Measurements from ENCODE around the gene LGMN. TPM values are rescaled to one million over a fixed set of nuclear protein-coding genes. Genes with fewer than 3 reads are reported as not detected.

Gene LGMN
- total and polyA plus RNA-seq, 4 experiments from 2014 or later = 9.6 to 14.0 (median 12.3) TPM

GRCh38 chr14:92670643-92671366 is 77.6 kb downstream of the LGMN start:
- Histone ChIP-seq H3K36me3 (ENCODE audit: insufficient read depth, low read length) (peaks cover 48% of the 10 kb centered on the region), H3K27me3 (ENCODE audit: insufficient read depth, low read length) (no peaks in the 10 kb centered on the region), H3K4me1 (ENCODE audit: insufficient read depth, low read length) (peaks cover 55% of the 10 kb centered on the region), H3K9me3 (ENCODE audit: control insufficient read depth in 1 of 2, low read length in 2 of 2) (no peaks in the 10 kb centered on the region), H3K27ac (ENCODE audit: low read depth, low read length) (no peak overlapping the region), H3K4me3 (ENCODE audit: low read length in 2 of 2) (no peak overlapping the region)
- Mint-ChIP-seq H3K27ac (peak overlapping the region; percentile 47 to 91 (median 69)), H3K9me3 (no peaks in the 10 kb centered on the region), H3K4me1 (peaks cover 20 to 84% (median 53%) of the 10 kb centered on the region in 4 donors), H3K4me3 (no peak overlapping the region), H3K36me3 (peaks cover 37 to 85% of the 10 kb centered on the region in 2 donors), H3K27me3 (no peaks in the 10 kb centered on the region)
- ChIA-PET CTCF (ENCODE audit: partially characterized antibody) (interaction anchor here (1.1 to 3.9 kb wide), 7 partner anchors 11 to 93 kb away, joined by 3 to 35 read pairs (median 4); no protein-coding TSS in a partner anchor), POLR2A (ENCODE audit: partially characterized antibody) (interaction anchor here (1.2 to 1.4 kb wide), 2 partner anchors 18 to 56 kb away, joined by 4 to 7 read pairs; no protein-coding TSS in a partner anchor)
- intact Hi-C loops (cut with micrococcal nuclease) = no loop called here
- DNase-seq = no peak

- no peak for DNase-seq
- CTCF ChIA-PET (ENCODE audit: partially characterized antibody) = interaction anchor here (0.7 to 3.9 kb wide), 10 partner anchors 11 to 92 kb away, joined by 3 to 35 read pairs (median 4); no protein-coding TSS in a partner anchor
- Histone ChIP-seq H3K9me3 (ENCODE audit: control insufficient read depth in 1 of 2, low read length in 2 of 2) (no peaks in the 10 kb centered on the region), H3K4me3 (ENCODE audit: low read length in 2 of 2) (no peak overlapping the region), H3K36me3 (ENCODE audit: insufficient read depth, low read length) (peaks cover 51% of the 10 kb centered on the region), H3K4me1 (ENCODE audit: insufficient read depth, low read length) (peaks cover 51% of the 10 kb centered on the region), H3K27me3 (ENCODE audit: insufficient read depth, low read length) (no peaks in the 10 kb centered on the region), H3K27ac (ENCODE audit: low read depth, low read length) (no peak overlapping the region)
- H3K4me1 Mint-ChIP-seq = peaks cover 20 to 81% (median 51%) of the 10 kb centered on the region in 4 donors
- peak overlapping the region in 1 of 8 donors; percentile 32 for H3K4me3 Mint-ChIP-seq
- H3K27me3 Mint-ChIP-seq = no peaks in the 10 kb centered on the region
- POLR2A ChIA-PET (ENCODE audit: partially characterized antibody) = interaction anchor here (0.7 to 1.4 kb wide), 3 partner anchors 17 to 55 kb away, joined by 3 to 7 read pairs (median 4); no protein-coding TSS in a partner anchor
- H3K36me3 Mint-ChIP-seq = peaks cover 39 to 83% of the 10 kb centered on the region in 2 donors
- H3K9me3 Mint-ChIP-seq = no peaks in the 10 kb centered on the region
- H3K27ac Mint-ChIP-seq = peak overlapping the region in 6 of 7 donors; percentile 47 to 91 (median 82)
- intact Hi-C loops (cut with micrococcal nuclease) = no loop called here
Observed at GRCh38 chr14:92670160-92670559, 78.3 kb downstream of the LGMN start.

- no peak overlapping the region for H3K4me3 ChIP-seq (ENCODE audit: low read length in 2 of 2)
- Mint-ChIP-seq H3K36me3 (peaks cover 48 to 86% of the 10 kb centered on the region in 2 donors), H3K27ac (peak overlapping the region; percentile 49 to 84 (median 80)), H3K27me3 (no peaks in the 10 kb centered on the region), H3K4me3 (no peak overlapping the region), H3K4me1 (peaks cover 28 to 82% (median 60%) of the 10 kb centered on the region in 4 donors), H3K9me3 (no peaks in the 10 kb centered on the region)
- no peaks in the 10 kb centered on the region for H3K27me3 ChIP-seq (ENCODE audit: insufficient read depth, low read length)
- H3K36me3 ChIP-seq (ENCODE audit: insufficient read depth, low read length) = peaks cover 49% of the 10 kb centered on the region
- peaks cover 51% of the 10 kb centered on the region for H3K4me1 ChIP-seq (ENCODE audit: insufficient read depth, low read length)
- CTCF ChIA-PET (ENCODE audit: partially characterized antibody) = interaction anchor here (0.8 to 3.9 kb wide), 3 partner anchors 9 to 54 kb away, joined by 3 to 35 read pairs (median 5); no protein-coding TSS in a partner anchor
- intact Hi-C loops (cut with micrococcal nuclease) = no loop called here
- DNase-seq = no peak
- H3K9me3 ChIP-seq (ENCODE audit: control insufficient read depth in 1 of 2, low read length in 2 of 2) = no peaks in the 10 kb centered on the region
- POLR2A ChIA-PET (ENCODE audit: partially characterized antibody) = no interaction called here
- no peak overlapping the region for H3K27ac ChIP-seq (ENCODE audit: low read depth, low read length)
Observed at GRCh38 chr14:92668276-92668973, 80.0 kb downstream of the LGMN start.

- no peaks in the 10 kb centered on the region for H3K9me3 ChIP-seq (ENCODE audit: control insufficient read depth in 1 of 2, low read length in 2 of 2)
- H3K4me3 Mint-ChIP-seq = no peak overlapping the region
- DNase-seq = no peak
Observed at GRCh38 chr14:92666251-92666650, 82.2 kb downstream of the LGMN start.

GRCh38 chr14:92665661-92666110 is 82.7 kb downstream of the LGMN start:
- Mint-ChIP-seq H3K27me3 (no peaks in the 10 kb centered on the region), H3K4me3 (peak overlapping the region in 3 of 8 donors; percentile 31 to 56 (median 41)), H3K4me1 (peaks cover 33 to 90% (median 67%) of the 10 kb centered on the region in 4 donors), H3K9me3 (no peaks in the 10 kb centered on the region), H3K27ac (peak overlapping the region; percentile 35 to 86 (median 62)), H3K36me3 (peaks cover 64 to 90% of the 10 kb centered on the region in 2 donors)
- POLR2A ChIA-PET (ENCODE audit: partially characterized antibody) = interaction anchor here (0.7 to 0.8 kb wide), 2 partner anchors 12 to 50 kb away, joined by 3 read pairs; no protein-coding TSS in a partner anchor
- intact Hi-C loops (cut with micrococcal nuclease) = no loop called here
- CTCF ChIA-PET (ENCODE audit: partially characterized antibody) = interaction anchor here (1.0 to 2.0 kb wide), 4 partner anchors 10 to 52 kb away, joined by 3 to 5 read pairs (median 3); no protein-coding TSS in a partner anchor
- Histone ChIP-seq H3K4me1 (ENCODE audit: insufficient read depth, low read length) (peaks cover 56% of the 10 kb centered on the region), H3K36me3 (ENCODE audit: insufficient read depth, low read length) (peaks cover 52% of the 10 kb centered on the region), H3K4me3 (ENCODE audit: low read length in 2 of 2) (no peak overlapping the region), H3K27me3 (ENCODE audit: insufficient read depth, low read length) (no peaks in the 10 kb centered on the region), H3K27ac (ENCODE audit: low read depth, low read length) (no peak overlapping the region), H3K9me3 (ENCODE audit: control insufficient read depth in 1 of 2, low read length in 2 of 2) (no peaks in the 10 kb centered on the region)
- no peak for DNase-seq

More at GRCh38 chr14:92666251-92666650, 82.2 kb downstream of the LGMN start:
- Histone ChIP-seq H3K27me3 (ENCODE audit: insufficient read depth, low read length) (no peaks in the 10 kb centered on the region), H3K4me1 (ENCODE audit: insufficient read depth, low read length) (peaks cover 60% of the 10 kb centered on the region), H3K27ac (ENCODE audit: low read depth, low read length) (no peak overlapping the region), H3K4me3 (ENCODE audit: low read length in 2 of 2) (no peak overlapping the region), H3K36me3 (ENCODE audit: insufficient read depth, low read length) (peaks cover 52% of the 10 kb centered on the region)
- ChIA-PET CTCF (ENCODE audit: partially characterized antibody) (interaction anchor here (1.0 to 2.0 kb wide), 4 partner anchors 10 to 53 kb away, joined by 3 to 5 read pairs (median 3); no protein-coding TSS in a partner anchor), POLR2A (ENCODE audit: partially characterized antibody) (interaction anchor here (0.8 kb wide), 1 partner anchor 51 kb away, joined by 3 read pairs; no protein-coding TSS in a partner anchor)
- H3K9me3 Mint-ChIP-seq = no peaks in the 10 kb centered on the region
- peak overlapping the region in 4 of 7 donors; percentile 60 to 86 (median 80) for H3K27ac Mint-ChIP-seq
- peaks cover 32 to 90% (median 66%) of the 10 kb centered on the region in 4 donors for H3K4me1 Mint-ChIP-seq
- H3K27me3 Mint-ChIP-seq = no peaks in the 10 kb centered on the region
- peaks cover 61 to 90% of the 10 kb centered on the region in 2 donors for H3K36me3 Mint-ChIP-seq
- intact Hi-C loops (cut with micrococcal nuclease) = no loop called here

GRCh38 chr14:92663049-92663448 is 85.4 kb downstream of the LGMN start:
- peaks cover 38 to 91% (median 68%) of the 10 kb centered on the region in 4 donors for H3K4me1 Mint-ChIP-seq
- H3K27me3 Mint-ChIP-seq = no peaks in the 10 kb centered on the region
- H3K27me3 ChIP-seq (ENCODE audit: insufficient read depth, low read length) = no peaks in the 10 kb centered on the region
- H3K36me3 Mint-ChIP-seq = peaks cover 74 to 90% of the 10 kb centered on the region in 2 donors
- H3K9me3 ChIP-seq (ENCODE audit: control insufficient read depth in 1 of 2, low read length in 2 of 2) = no peaks in the 10 kb centered on the region
- H3K36me3 ChIP-seq (ENCODE audit: insufficient read depth, low read length) = peaks cover 67% of the 10 kb centered on the region
- ChIA-PET CTCF (ENCODE audit: partially characterized antibody) (no interaction called here), POLR2A (ENCODE audit: partially characterized antibody) (no interaction called here)
- intact Hi-C loops (cut with micrococcal nuclease) = no loop called here
- H3K9me3 Mint-ChIP-seq = no peaks in the 10 kb centered on the region
- H3K27ac ChIP-seq (ENCODE audit: low read depth, low read length) = no peak overlapping the region
- no peak for DNase-seq
- H3K27ac Mint-ChIP-seq = peak overlapping the region in 4 of 7 donors; percentile 22 to 75 (median 66)
- peaks cover 66% of the 10 kb centered on the region for H3K4me1 ChIP-seq (ENCODE audit: insufficient read depth, low read length)
- no peak overlapping the region for H3K4me3 ChIP-seq (ENCODE audit: low read length in 2 of 2)
- H3K4me3 Mint-ChIP-seq = no peak overlapping the region

Measured in CD4-positive, alpha-beta memory T cell (primary cell).